GM18499 (cell line): ENCODE results near the gene PGS1.

Source experiments
- ATAC-seq: cut with Tn5 transposase; IDR thresholded peaks from one replicate; pipeline ENCODE4 v1.9.1; 2021; ENCODE audit warnings: moderate number of reproducible peaks; ENCODE audit not compliant: insufficient read depth, unreplicated experiment

The PGS1 gene

GRCh38 chr17:78362671-78363070, 15.8 kb upstream of the PGS1 start:
- no peak for ATAC-seq

GRCh38 chr17:78364436-78365281, 13.8 kb upstream of the PGS1 start:
- no peak for ATAC-seq

- ATAC-seq = no peak
Measured at GRCh38 chr17:78365561-78366108, 12.8 kb upstream of the PGS1 start.

DNA sequence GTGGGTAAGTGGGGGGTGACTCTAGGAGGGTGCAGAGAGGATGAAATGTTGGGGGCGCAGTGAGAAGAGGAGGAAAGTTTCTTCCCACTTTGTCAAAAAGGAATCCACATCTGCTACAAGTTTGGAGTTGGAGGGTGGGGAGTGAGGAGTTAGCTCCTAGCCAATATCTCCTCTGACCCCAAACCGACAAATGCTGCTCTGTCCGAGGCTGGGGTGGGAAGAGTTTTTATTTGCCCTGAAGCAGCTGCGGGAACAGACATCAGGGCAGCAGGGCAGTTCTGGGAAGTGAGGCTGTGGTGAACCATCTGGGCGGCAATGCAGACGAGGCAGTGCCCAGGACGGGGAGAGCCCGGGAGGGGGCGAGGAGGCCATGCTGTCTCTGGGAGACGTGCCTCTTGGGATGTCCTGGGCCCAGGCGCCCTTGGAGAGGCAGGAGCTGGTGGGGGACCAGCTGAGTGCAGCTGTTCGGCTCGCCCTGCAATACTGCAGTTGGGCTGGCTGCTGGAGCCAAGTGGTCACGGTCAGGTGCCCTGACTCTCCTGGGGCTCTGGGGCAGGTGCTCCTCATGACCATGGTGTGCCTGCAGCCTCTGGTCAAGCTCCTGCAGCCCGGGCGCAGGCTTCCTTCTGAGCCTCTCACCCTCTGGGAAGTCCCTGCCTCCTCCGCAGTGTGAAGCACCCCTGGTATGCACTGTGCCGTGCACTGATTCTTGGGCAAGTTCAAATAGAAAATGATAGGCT, 12.2 kb upstream of the PGS1 start:
- no peak for ATAC-seq

DNA sequence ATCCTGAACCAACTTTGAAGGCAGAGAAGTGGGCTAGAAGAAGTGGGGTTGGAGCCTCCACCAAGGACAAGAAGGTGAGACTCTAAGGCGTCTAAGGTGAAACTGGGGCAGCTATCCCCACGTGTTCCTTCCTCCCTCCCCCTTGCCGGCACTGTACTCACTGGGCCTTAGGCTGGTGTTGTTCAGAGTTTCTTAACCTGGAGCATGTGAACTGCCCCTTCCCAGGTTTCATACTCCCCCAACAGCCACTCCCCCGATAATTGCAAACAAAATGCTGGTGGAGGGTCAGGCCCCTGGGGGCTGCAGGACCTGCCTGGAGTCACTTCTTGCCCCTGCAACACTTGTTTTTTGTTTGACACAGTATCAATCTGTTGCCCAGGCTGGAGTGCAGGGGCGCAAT, 11.3 kb upstream of the PGS1 start:
- no peak for ATAC-seq

GRCh38 chr17:78368348-78368747, 10.1 kb upstream of the PGS1 start:
- no peak for ATAC-seq

DNA sequence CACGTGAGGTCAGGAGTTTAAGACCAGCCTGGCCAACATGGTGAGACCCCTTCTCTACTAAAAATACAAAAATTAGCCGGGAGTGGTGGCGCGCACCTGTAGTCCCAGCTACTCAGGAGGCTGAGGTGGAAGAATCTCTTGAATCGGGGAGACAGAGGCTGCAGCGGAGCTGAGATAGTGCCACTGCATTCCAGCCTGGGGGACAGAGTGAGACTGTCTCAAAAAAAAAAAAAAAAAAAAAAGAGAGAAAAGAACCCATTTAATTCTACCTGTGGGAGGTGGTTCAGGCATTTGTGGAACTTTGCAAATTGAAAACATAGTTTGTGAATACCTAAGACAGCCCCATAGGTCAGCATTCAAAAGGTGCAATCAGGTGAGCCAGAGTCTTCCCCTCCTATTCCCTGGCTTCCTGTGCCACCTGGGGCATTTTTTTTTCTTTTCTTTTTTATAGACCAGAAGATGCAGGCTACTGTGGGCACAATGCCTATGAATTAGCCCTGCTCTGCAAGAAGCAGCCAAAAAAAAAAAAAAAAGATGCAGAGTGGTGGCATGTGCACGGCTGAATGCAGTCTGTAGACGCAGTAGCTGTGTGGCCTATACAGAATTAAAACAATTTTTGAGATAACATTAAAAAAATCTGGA, 9.5 kb upstream of the PGS1 start:
- ATAC-seq = no peak

DNA sequence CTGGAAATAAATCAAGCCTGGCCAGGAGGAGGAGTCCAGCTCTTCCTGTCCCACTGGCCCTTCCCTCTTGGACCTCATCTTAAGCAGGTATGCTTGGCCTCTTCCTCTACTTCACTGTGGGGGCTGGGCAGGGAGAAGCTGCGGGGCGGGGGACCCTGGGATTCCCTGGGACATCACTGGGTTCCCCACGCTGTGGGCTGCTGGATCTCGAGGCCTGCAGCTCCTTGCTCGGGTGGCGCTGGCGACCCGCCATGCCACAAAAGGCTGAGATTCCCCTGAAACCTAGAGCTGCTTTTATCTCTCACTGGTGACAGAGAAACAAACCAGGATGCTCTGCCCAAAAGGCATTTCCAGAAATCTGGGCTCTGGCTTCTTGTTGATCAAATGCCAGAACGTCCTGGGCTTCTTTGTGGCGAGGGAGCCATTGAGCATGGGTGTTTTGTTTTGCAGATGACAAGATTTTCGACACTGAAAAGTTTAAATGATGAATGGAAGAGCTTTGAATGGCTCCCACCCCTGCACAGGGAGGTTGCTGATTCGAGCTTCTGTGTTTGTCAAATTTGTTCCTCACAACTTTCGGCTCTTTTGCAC, 8.6 kb upstream of the PGS1 start:
- ATAC-seq = no peak

DNA sequence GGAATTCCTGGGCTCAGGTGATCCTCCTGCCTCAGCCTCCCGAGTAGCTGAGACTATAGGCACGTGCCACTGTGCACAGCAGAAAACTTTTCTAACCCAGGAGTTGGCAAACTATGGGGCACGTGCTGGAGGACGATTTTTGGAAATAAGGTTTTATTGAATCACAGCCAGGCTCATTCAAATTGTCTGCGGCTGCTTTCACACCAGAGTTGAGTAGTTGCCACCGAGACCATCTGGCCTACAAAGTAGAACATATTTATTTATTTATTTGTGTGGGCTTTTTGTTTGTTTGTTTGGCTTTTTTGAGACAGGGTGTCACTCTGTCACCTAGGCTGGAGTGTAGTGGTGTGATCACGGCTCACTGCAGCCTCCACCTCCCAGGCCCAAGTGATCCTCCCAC, 7.4 kb upstream of the PGS1 start:
- ATAC-seq = no peak

DNA sequence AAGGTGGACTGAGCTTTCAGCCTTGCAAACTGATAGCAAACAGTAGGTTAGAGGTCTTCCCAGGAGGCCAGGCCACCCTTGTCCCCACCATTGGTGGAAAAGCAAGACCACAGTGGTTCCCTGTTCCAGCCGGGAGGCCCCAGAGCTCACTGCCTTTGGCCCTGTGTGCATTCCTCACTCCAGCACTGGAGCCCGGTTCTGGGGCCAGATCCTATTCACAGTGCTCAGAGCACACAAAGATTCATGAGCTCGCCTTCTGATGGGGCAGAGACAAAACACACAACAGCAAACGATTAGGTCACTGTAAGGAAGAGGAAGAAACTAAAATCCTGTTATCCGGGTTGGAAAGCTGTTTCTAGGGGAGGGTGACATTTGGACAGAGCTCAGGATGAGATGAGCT, 5.6 kb upstream of the PGS1 start:
- ATAC-seq = no peak

DNA sequence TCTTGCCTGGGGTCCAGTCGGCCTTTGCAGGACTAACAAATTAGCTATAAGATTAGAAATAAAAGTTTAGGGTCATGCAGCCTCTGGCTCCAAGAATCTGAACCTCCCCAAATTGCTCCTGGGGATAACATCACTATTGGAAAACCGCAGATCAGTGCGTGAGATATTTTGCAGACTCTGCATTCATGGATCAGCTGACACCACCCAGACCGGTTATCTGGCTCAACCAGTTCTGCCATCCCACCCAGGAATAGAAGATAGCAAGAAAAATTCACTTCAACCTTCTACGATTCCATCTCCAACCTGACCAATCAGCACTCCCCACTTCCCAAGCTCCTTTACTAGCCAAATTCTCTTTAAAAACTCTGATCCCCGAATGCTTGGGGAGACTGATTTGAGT, 4.3 kb upstream of the PGS1 start:
- ATAC-seq = no peak

DNA sequence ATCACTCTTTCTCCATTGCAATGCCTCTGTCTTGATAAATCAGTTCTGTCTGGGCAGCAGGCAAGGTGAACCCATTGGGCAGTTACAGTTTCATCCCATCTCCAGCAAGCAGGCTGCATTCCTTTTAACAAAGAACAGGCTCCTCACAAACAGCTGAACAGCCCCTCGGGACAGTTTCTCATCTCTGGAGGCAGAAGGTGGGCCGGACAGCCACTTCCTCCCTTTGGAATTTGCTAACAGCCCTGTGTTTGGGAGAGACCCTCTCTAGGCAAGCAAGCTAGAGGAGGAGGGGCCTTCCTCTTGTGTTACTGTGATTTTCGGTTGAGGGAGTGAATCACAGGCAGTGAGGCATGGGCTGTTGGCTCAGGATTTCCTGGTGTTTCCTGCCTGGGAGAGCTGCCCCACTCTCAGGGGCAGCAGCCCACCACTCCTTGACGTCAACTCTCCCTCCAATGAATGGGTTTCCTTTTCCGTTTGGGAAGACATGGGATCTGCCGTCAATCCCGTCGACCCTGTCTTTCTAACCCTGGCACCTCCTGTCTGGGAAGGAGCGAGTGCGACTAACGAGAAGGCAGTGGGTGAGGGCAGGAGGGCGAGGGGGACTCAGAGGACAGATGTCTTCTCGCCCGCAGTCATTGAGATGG, 3.7 kb upstream of the PGS1 start:
- ATAC-seq = no peak

DNA sequence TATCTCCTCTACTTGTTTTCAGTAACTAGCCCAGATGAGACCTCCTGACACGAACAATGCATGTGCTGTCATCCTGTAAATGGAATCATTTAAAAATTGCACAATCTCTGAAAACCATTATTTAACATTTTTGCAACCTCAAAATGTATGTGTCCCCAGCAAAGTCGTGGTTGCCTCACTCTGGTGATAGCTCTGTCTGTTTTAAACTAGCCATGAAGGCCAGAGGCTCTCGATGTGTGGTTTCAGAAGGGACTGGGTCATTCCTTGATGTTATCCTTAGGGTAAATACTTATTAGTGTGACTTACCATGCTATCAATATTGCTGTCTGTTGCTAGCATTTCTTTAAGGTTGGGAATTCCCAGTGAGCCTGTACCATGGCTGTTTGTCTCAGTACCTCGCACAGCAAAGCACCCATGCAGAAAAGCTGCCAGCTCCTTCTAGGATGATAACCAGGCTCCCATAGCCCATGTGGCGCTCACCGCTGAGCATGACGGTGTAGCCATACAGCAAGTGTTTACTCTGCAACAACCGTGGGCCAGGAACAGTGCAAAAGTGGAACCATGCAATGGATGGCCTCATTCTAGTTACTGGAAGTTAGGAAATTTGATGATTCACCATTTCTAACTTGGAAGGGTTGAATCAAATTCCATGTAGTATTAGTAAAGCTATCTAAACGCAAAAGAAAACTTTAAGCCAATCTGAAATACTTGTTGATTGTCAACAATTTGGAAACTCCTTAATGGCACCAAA, 2.9 kb upstream of the PGS1 start:
- ATAC-seq = no peak

DNA sequence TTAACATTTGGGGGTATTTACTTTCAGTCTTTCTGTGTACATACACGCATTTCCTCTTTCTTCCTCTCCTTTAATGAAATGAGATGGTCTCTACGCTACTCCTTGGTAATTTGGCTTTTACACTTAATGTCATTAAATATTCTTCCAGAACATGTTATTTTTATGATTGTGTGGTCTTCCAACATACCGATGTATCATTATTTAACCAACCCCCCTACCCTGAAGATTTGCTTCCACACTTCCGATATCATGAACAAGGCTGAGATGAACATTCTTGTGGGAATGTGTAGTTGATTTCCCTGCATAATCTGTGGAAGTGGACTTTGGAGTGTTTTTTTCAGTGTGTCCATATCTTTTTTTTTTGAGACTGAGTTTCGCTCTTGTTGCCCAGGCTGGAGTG, 2.3 kb upstream of the PGS1 start:
- no peak for ATAC-seq

DNA sequence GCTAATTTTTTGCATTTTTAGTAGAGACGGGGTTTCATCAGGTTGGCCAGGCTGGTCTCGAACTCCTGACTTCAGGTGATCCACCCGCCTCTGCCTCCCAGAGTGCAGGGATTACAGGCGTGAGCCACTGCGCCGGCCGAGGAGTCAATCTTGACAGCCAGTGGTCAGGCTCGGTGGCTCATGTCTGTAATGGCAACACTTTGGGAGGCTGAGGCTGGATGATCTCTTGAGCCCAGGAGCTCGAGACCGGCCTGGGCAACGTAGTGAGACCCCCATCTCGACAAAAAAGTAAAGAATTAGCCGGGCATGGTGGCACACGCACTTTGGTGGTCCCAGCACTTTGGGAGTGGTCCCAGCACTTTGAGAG, 608 bp upstream of the PGS1 start:
- no peak for ATAC-seq

- ATAC-seq = no peak
Measured at GRCh38 chr17:78379131-78379491, 662 bp downstream of the PGS1 start.

DNA sequence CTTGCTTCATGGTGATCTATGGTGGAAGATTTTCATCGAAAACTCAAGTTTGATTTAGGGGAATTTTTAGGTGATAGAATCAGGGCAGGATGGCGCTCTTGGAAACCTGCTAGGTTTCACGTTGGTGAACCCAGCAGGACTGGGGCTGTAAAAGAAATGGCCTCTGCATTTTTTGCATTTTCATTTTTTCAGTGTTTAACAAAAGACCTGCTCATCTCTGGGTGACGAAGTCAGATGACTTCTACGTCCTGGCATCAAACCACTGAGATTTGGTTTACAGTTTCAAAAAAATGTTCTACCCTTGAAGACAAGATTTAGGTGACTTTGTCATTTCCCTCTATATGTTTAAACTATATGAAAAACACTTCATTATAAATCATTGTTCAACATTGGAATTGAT, 1.9 kb downstream of the PGS1 start:
- ATAC-seq = no peak

DNA sequence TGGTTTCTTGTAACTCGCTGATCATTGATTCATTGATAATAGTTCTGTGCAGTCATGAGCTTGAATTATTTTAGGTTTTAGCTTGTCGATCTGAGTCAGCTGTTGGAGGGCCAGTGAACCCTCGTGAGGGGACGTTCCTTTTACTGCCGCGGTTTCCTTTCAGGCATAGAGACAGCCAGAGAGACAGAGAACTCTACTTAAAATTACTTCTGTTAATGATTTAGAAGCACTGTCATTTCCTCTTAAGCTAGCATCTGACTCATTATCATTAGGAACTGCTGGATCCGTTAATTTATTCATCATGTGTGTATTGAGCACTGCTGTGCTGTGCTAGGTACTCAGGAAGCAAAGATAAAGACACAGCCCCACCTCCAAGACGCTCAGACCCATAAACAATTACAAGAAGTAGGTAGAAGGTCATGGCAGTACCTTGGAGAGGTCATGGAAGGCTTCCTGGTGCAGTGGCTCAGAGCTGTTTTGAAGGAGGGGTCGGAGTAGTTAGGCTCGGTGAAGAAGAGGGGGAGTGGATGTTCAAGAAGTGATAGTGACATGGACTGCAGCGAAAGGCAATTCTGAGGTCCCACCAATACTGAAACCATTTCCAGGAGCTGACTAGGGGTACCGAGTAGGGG, 3.3 kb downstream of the PGS1 start:
- ATAC-seq = no peak
